ENCODE measurements around the gene GAN. TPM values are rescaled to one million over a fixed set of nuclear protein-coding genes. Genes with fewer than 3 reads are reported as not detected.
A peak's percentile ranks its signal among the peaks of the same experiment; 100 is the strongest.

GAN gene
- total and polyA plus RNA-seq, 9 of the 15 experiments (the other 6 are each of a cell fraction or from before 2014, with no cell fraction given), result 0.83 to 15.1 (median 5.2) TPM

DNA sequence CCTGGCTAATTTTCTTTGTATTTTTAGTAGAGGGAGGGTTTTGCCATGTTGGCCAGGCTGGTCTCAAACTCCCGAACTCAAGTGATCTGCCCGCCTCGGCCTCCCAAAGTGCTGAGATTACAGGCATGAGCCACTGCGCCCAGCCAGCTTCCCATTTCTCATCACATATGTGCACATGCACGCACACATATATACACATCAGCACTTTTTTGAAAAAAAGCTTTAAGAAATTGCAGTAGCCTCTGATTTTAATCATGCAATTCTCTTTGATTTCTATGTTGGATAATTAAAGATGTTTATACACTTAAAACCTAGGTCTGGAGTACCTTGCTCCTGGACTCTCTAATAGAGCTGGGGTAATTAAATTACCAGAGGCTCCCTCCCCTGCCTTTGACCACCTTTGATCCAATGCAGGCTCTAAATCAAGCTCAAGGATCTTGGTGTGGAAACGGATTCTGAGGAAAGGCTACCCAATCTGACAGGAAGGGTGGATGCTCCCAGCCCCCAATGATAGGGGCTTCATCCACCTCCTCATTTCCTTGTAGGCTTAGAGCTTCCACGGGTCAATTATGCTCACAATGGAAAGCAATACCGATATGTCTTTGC lies 29.7 kb upstream of the GAN start:
- TF ChIP-seq ESRRB (CRISPR knock-in tag; IDR thresholded peaks at IDR 0.05; ENCODE audit: borderline replicate concordance) (no peak), POLR3A (IDR thresholded peaks at IDR 0.05; ENCODE audit: borderline replicate concordance, extremely low read depth, insufficient read depth, insufficient read length) (no peak), SNRNP70 (optimal IDR thresholded peaks at IDR 0.05; ENCODE audit: low read depth, low read length) (no peak), BRD9 (IDR thresholded peaks at IDR 0.05; ENCODE audit: low read depth, partially characterized antibody) (no peak), ZNF316 (IDR thresholded peaks at IDR 0.05) (peak; percentile 62), EP300 (IDR thresholded peaks at IDR 0.05; ENCODE audit: low read length) (no peak), C11orf30 (IDR thresholded peaks at IDR 0.05; ENCODE audit: low read depth) (peak; percentile 30; the same call in 1 of the 2 replicates), ZNF77 (CRISPR knock-in tag; IDR thresholded peaks at IDR 0.05) (no peak)
- TF ChIP-seq, protein P1, sequence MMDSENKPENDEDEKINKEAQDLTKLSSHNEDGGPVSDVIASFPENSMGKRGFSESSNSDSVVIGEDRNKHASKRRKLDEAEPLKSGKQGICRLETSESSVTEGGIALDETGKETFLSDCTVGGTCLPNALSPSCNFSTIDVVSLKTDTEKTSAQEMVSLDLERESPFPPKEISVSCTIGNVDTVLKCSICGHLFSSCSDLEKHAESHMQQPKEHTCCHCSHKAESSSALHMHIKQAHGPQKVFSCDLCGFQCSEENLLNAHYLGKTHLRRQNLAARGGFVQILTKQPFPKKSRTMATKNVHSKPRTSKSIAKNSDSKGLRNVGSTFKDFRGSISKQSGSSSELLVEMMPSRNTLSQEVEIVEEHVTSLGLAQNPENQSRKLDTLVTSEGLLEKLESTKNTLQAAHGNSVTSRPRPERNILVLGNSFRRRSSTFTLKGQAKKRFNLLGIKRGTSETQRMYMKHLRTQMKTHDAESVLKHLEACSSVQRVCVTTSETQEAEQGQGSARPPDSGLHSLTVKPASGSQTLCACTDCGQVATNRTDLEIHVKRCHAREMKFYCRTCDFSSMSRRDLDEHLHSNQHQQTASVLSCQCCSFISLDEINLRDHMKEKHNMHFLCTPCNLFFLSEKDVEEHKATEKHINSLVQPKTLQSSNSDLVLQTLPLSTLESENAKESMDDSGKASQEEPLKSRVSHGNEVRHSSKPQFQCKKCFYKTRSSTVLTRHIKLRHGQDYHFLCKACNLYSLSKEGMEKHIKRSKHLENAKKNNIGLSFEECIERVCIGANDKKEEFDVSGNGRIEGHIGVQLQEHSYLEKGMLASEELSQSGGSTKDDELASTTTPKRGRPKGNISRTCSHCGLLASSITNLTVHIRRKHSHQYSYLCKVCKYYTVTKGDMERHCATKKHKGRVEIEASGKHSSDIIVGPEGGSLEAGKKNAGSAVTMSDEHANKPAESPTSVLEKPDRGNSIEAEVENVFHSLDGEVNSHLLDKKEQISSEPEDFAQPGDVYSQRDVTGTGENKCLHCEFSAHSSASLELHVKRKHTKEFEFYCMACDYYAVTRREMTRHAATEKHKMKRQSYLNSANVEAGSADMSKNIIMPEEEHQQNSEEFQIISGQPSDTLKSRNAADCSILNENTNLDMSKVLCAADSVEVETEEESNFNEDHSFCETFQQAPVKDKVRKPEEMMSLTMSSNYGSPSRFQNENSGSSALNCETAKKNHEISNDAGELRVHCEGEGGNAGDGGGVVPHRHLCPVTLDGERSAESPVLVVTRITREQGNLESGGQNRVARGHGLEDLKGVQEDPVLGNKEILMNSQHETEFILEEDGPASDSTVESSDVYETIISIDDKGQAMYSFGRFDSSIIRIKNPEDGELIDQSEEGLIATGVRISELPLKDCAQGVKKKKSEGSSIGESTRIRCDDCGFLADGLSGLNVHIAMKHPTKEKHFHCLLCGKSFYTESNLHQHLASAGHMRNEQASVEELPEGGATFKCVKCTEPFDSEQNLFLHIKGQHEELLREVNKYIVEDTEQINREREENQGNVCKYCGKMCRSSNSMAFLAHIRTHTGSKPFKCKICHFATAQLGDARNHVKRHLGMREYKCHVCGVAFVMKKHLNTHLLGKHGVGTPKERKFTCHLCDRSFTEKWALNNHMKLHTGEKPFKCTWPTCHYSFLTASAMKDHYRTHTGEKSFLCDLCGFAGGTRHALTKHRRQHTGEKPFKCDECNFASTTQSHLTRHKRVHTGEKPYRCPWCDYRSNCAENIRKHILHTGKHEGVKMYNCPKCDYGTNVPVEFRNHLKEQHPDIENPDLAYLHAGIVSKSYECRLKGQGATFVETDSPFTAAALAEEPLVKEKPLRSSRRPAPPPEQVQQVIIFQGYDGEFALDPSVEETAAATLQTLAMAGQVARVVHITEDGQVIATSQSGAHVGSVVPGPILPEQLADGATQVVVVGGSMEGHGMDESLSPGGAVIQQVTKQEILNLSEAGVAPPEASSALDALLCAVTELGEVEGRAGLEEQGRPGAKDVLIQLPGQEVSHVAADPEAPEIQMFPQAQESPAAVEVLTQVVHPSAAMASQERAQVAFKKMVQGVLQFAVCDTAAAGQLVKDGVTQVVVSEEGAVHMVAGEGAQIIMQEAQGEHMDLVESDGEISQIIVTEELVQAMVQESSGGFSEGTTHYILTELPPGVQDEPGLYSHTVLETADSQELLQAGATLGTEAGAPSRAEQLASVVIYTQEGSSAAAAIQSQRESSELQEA (IDR thresholded peaks at IDR 0.05; ENCODE audit: low read depth), result no peak
- TF ChIP-seq, protein P2, sequence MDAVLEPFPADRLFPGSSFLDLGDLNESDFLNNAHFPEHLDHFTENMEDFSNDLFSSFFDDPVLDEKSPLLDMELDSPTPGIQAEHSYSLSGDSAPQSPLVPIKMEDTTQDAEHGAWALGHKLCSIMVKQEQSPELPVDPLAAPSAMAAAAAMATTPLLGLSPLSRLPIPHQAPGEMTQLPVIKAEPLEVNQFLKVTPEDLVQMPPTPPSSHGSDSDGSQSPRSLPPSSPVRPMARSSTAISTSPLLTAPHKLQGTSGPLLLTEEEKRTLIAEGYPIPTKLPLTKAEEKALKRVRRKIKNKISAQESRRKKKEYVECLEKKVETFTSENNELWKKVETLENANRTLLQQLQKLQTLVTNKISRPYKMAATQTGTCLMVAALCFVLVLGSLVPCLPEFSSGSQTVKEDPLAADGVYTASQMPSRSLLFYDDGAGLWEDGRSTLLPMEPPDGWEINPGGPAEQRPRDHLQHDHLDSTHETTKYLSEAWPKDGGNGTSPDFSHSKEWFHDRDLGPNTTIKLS (IDR thresholded peaks at IDR 0.05; ENCODE audit: borderline replicate concordance, low read depth), result no peak
- TF ChIP-seq, protein P3, sequence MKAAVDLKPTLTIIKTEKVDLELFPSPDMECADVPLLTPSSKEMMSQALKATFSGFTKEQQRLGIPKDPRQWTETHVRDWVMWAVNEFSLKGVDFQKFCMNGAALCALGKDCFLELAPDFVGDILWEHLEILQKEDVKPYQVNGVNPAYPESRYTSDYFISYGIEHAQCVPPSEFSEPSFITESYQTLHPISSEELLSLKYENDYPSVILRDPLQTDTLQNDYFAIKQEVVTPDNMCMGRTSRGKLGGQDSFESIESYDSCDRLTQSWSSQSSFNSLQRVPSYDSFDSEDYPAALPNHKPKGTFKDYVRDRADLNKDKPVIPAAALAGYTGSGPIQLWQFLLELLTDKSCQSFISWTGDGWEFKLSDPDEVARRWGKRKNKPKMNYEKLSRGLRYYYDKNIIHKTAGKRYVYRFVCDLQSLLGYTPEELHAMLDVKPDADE (conservative IDR thresholded peaks at IDR 0.05; ENCODE audit: control insufficient read depth, low read depth, low read length), result no peak
- CTCF ChIA-PET (ENCODE audit: low intra/inter-chr PET ratio), result no interaction called here
- H3K36me3 ChIP-seq (ENCODE audit: control insufficient read depth, insufficient read depth, low read length), result no peaks in the 10 kb centered on the region
- H3K9me1 ChIP-seq (ENCODE audit: control insufficient read depth, insufficient read depth, low read length), result no peaks in the 10 kb centered on the region
- no peaks in the 10 kb centered on the region for H3K9me3 ChIP-seq (replicated peaks; ENCODE audit: control insufficient read depth, insufficient read depth, low read depth, low read length)
- no peaks in the 10 kb centered on the region for H3K4me1 ChIP-seq (replicated peaks in 1 of 2; ENCODE audit: control insufficient read depth in 2 of 2, insufficient read depth in 2 of 2, low read length in 2 of 2)
- FAIRE-seq (no peak), DNase-seq (ENCODE audit: extremely low read depth in 1 of 4, low spot score in 3 of 4) (no peak), ATAC-seq (no peak)
- POLR2A ChIA-PET, result interaction anchor here (0.9 to 1.8 kb wide), 3 partner anchors 8 to 16 kb away, joined by 3 to 9 read pairs (median 5); no protein-coding TSS in a partner anchor
- no peak overlapping the region for H3K27ac ChIP-seq (ENCODE audit: extremely low read depth, low read depth, low read length)
- no TSS peak for BruUV-seq (replicated peaks)
- H3K79me2 ChIP-seq (ENCODE audit: control insufficient read depth, insufficient read depth, low read length), result no peaks in the 10 kb centered on the region
- H4K20me1 ChIP-seq (replicated peaks; ENCODE audit: control insufficient read depth, insufficient read depth, low read length), result no peaks in the 10 kb centered on the region
- in situ Hi-C loops (cut with MboI) (no loop called here), intact Hi-C loops (cut with micrococcal nuclease) (no loop called here)
- H3K9ac ChIP-seq (ENCODE audit: insufficient read depth in 1 of 2, low read depth in 2 of 2, low read length in 2 of 2), result no peak overlapping the region
- H3K27me3 ChIP-seq (ENCODE audit: control insufficient read depth in 2 of 2, insufficient read depth in 2 of 2, low read length in 2 of 2), result peaks cover 55 to 73% of the 10 kb centered on the region in 2 experiments
- H3K4me2 ChIP-seq (ENCODE audit: insufficient read depth, low read length), result no peak overlapping the region
- H3K4me3 ChIP-seq, result no peak overlapping the region
- 2% methylated on average over 8 of the region's 8 CpGs for WGBS (ENCODE audit: insufficient coverage, low coverage, missing lambda C conversion rate)
- H2AFZ ChIP-seq (ENCODE audit: low read depth, low read length), result no peak overlapping the region
